Smooth muscle cell of the umbilical artery (primary cell): ENCODE data around the gene GDNF. TPM values are rescaled to one million over a fixed set of nuclear protein-coding genes. Genes with fewer than 3 reads are reported as not detected.

ENCODE experiments used
- total RNA-seq: library from RNA; depleted of rRNA; stranded (reverse); fragments of >200 nt; gene quantifications from 2 replicates; pipeline ENCODE4 v1.2.3, GENCODE V29; 2014

Gene GDNF, protein sequence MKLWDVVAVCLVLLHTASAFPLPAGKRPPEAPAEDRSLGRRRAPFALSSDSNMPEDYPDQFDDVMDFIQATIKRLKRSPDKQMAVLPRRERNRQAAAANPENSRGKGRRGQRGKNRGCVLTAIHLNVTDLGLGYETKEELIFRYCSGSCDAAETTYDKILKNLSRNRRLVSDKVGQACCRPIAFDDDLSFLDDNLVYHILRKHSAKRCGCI
- total RNA-seq: 1.2 and 2.8 TPM in 2 replicates

GRCh38 chr5:37839407-37840052, at the start of gene GDNF:
TSS of gene GDNF (minus strand) at chr5:37840041. CDS start at chr5:37834796, 5,245 bp downstream.

